Measurements from ENCODE around the gene TSPAN2.
A peak's percentile ranks its signal among the peaks of the same experiment; 100 is the strongest.

TSPAN2 gene

GRCh38 chr1:115073298-115074087 is 15.8 kb downstream of the TSPAN2 start:
- H3K27me3 Mint-ChIP-seq: peaks cover 4% of the 10 kb centered on the region
- H3K27ac Mint-ChIP-seq: no peak overlapping the region
- H3K36me3 Mint-ChIP-seq: peaks cover 4% of the 10 kb centered on the region
- H3K9me3 Mint-ChIP-seq (ENCODE audit: low read depth): no peaks in the 10 kb centered on the region
- H3K4me3 Mint-ChIP-seq: no peak overlapping the region
- H3K4me1 Mint-ChIP-seq (ENCODE audit: low read depth): peaks cover 52% of the 10 kb centered on the region

GRCh38 chr1:115071012-115071664 is 18.2 kb downstream of the TSPAN2 start:
- Mint-ChIP-seq H3K4me3 (no peak overlapping the region), H3K27ac (no peak overlapping the region), H3K9me3 (ENCODE audit: low read depth) (no peaks in the 10 kb centered on the region), H3K27me3 (peaks cover 4% of the 10 kb centered on the region), H3K36me3 (peaks cover 8% of the 10 kb centered on the region), H3K4me1 (ENCODE audit: low read depth) (peaks cover 56% of the 10 kb centered on the region)

- Mint-ChIP-seq H3K27ac (no peak overlapping the region), H3K4me1 (ENCODE audit: low read depth) (peaks cover 56% of the 10 kb centered on the region)
These were observed 19.5 kb downstream of the TSPAN2 start for GRCh38 chr1:115069659-115070308.

GRCh38 chr1:115068826-115069585 is 20.3 kb downstream of the TSPAN2 start:
- H3K4me1 Mint-ChIP-seq (ENCODE audit: low read depth): peaks cover 61% of the 10 kb centered on the region
- H3K27me3 Mint-ChIP-seq: no peaks in the 10 kb centered on the region
- peaks cover 3% of the 10 kb centered on the region for H3K9me3 Mint-ChIP-seq (ENCODE audit: low read depth)
- H3K27ac Mint-ChIP-seq: no peak overlapping the region
- peaks cover 13% of the 10 kb centered on the region for H3K36me3 Mint-ChIP-seq
- no peak overlapping the region for H3K4me3 Mint-ChIP-seq

More at GRCh38 chr1:115069659-115070308, 19.5 kb downstream of the TSPAN2 start:
- H3K9me3 Mint-ChIP-seq (ENCODE audit: low read depth): no peaks in the 10 kb centered on the region
- no peak overlapping the region for H3K4me3 Mint-ChIP-seq
- no peaks in the 10 kb centered on the region for H3K27me3 Mint-ChIP-seq
- H3K36me3 Mint-ChIP-seq: peaks cover 8% of the 10 kb centered on the region

- H3K27me3 Mint-ChIP-seq: no peaks in the 10 kb centered on the region
- H3K36me3 Mint-ChIP-seq: peaks cover 13% of the 10 kb centered on the region
- no peak overlapping the region for H3K27ac Mint-ChIP-seq
- no peak overlapping the region for H3K4me3 Mint-ChIP-seq
- peaks cover 4% of the 10 kb centered on the region for H3K9me3 Mint-ChIP-seq (ENCODE audit: low read depth)
- H3K4me1 Mint-ChIP-seq (ENCODE audit: low read depth): peaks cover 66% of the 10 kb centered on the region
These were observed 22.0 kb downstream of the TSPAN2 start for GRCh38 chr1:115067161-115067859.

- Mint-ChIP-seq H3K9me3 (ENCODE audit: low read depth) (peaks cover 4% of the 10 kb centered on the region), H3K27ac (no peak overlapping the region), H3K4me1 (ENCODE audit: low read depth) (peaks cover 61% of the 10 kb centered on the region), H3K27me3 (no peaks in the 10 kb centered on the region), H3K36me3 (peaks cover 11% of the 10 kb centered on the region), H3K4me3 (no peak overlapping the region)
These were observed 24.3 kb downstream of the TSPAN2 start for GRCh38 chr1:115065021-115065420.

- peaks cover 4% of the 10 kb centered on the region for H3K9me3 Mint-ChIP-seq (ENCODE audit: low read depth)
- H3K4me3 Mint-ChIP-seq: no peak overlapping the region
- H3K27me3 Mint-ChIP-seq: no peaks in the 10 kb centered on the region
- H3K4me1 Mint-ChIP-seq (ENCODE audit: low read depth): peaks cover 55% of the 10 kb centered on the region
- H3K27ac Mint-ChIP-seq: peak overlapping the region; percentile 35
- peaks cover 11% of the 10 kb centered on the region for H3K36me3 Mint-ChIP-seq
These were observed 24.8 kb downstream of the TSPAN2 start for GRCh38 chr1:115064461-115064860.

- no peaks in the 10 kb centered on the region for H3K27me3 Mint-ChIP-seq
- H3K4me3 Mint-ChIP-seq: peak overlapping the region; percentile 73
- peaks cover 11% of the 10 kb centered on the region for H3K36me3 Mint-ChIP-seq
- H3K4me1 Mint-ChIP-seq (ENCODE audit: low read depth): peaks cover 49% of the 10 kb centered on the region
- peak overlapping the region; percentile 90 for H3K27ac Mint-ChIP-seq
- peaks cover 4% of the 10 kb centered on the region for H3K9me3 Mint-ChIP-seq (ENCODE audit: low read depth)
These were observed 25.9 kb downstream of the TSPAN2 start for GRCh38 chr1:115063228-115063901.

GRCh38 chr1:115062542-115063004 is 26.7 kb downstream of the TSPAN2 start:
- H3K9me3 Mint-ChIP-seq (ENCODE audit: low read depth): peaks cover 4% of the 10 kb centered on the region
- peaks cover 46% of the 10 kb centered on the region for H3K4me1 Mint-ChIP-seq (ENCODE audit: low read depth)
- peak overlapping the region; percentile 90 for H3K27ac Mint-ChIP-seq
- peak overlapping the region; percentile 73 for H3K4me3 Mint-ChIP-seq
- no peaks in the 10 kb centered on the region for H3K27me3 Mint-ChIP-seq
- H3K36me3 Mint-ChIP-seq: peaks cover 9% of the 10 kb centered on the region

- Mint-ChIP-seq H3K27me3 (no peaks in the 10 kb centered on the region), H3K9me3 (ENCODE audit: low read depth) (peaks cover 4% of the 10 kb centered on the region), H3K4me1 (ENCODE audit: low read depth) (peaks cover 41% of the 10 kb centered on the region), H3K36me3 (peaks cover 5% of the 10 kb centered on the region), H3K4me3 (no peak overlapping the region), H3K27ac (no peak overlapping the region)
These were observed 28.8 kb downstream of the TSPAN2 start for GRCh38 chr1:115060501-115060900.

GRCh38 chr1:115059316-115059715 is 30.0 kb downstream of the TSPAN2 start:
- H3K4me1 Mint-ChIP-seq (ENCODE audit: low read depth): peaks cover 37% of the 10 kb centered on the region
- peaks cover 4% of the 10 kb centered on the region for H3K9me3 Mint-ChIP-seq (ENCODE audit: low read depth)
- H3K27ac Mint-ChIP-seq: no peak overlapping the region
- no peaks in the 10 kb centered on the region for H3K27me3 Mint-ChIP-seq
- no peak overlapping the region for H3K4me3 Mint-ChIP-seq
- H3K36me3 Mint-ChIP-seq: peaks cover 3% of the 10 kb centered on the region

GRCh38 chr1:115057661-115058254 is 31.5 kb downstream of the TSPAN2 start:
- Mint-ChIP-seq H3K27ac (no peak overlapping the region), H3K9me3 (ENCODE audit: low read depth) (no peaks in the 10 kb centered on the region), H3K4me1 (ENCODE audit: low read depth) (peaks cover 24% of the 10 kb centered on the region), H3K27me3 (no peaks in the 10 kb centered on the region), H3K36me3 (no peaks in the 10 kb centered on the region), H3K4me3 (no peak overlapping the region)

- Mint-ChIP-seq H3K9me3 (ENCODE audit: low read depth) (no peaks in the 10 kb centered on the region), H3K4me3 (no peak overlapping the region), H3K27me3 (no peaks in the 10 kb centered on the region), H3K27ac (no peak overlapping the region), H3K36me3 (no peaks in the 10 kb centered on the region), H3K4me1 (ENCODE audit: low read depth) (peaks cover 10% of the 10 kb centered on the region)
These were observed 32.9 kb downstream of the TSPAN2 start for GRCh38 chr1:115056395-115056798.

Data from activated naive CD8-positive, alpha-beta T cell (primary cell).